8988T (cell line): ENCODE measurements around the gene KNL1.
"Not testable (repeated sequence)": the region's sequence is repeated elsewhere in the genome, so short reads cannot be mapped to it uniquely, and the experiment has no call there.

Experiments
- DNase-seq: peaks from one replicate; pipeline ENCODE4 v3.0.0; 2011

Gene KNL1

GRCh38 chr15:40590667-40591050 is 3.4 kb upstream of the KNL1 start:
- no peak for DNase-seq

DNA sequence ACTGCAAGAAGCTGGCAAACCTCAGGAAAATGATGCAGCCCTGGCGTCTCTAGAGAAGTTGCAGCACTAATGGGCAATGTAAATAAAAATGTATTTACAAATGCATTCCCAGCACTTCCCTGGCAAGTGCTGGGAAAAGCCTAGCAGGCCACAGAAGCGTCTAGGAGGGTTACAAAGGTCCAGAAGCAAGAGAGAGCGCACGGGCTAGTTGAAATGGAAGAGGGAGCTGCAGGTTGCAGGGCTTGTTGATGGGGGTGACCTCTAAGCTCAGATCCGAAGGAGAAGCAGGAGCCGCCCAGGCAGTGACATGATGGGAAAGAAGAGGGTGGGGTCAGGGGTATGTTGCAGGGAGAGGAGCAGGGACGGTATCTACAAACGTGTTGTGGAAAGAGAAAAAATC is 2.7 kb upstream of the KNL1 start:
- DNase-seq, result no peak

GRCh38 chr15:40593165-40593564 is 884 bp upstream of the KNL1 start:
- no peak for DNase-seq

DNA sequence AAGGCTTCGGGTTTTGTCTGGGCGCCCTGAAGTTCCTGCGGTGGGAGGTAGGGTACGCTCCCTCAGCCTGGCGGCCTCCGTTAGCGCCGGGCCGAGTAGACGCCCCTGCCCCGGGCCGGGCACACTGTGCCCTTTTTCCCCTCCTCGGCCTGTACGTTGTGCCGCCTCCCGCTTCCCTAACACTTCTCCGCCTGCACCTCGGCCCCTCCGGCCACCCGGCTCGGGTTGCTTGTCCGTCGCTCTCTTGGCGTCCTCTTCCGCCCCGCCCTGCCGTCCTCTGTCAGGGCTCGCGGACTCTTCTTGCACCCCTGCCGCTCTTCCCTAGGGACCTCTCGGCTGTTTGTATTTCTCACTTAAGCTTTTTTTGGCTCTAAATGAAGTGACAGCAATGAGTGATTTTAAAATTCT is 384 bp downstream of the KNL1 start:
- DNase-seq, result peak; percentile 31

DNA sequence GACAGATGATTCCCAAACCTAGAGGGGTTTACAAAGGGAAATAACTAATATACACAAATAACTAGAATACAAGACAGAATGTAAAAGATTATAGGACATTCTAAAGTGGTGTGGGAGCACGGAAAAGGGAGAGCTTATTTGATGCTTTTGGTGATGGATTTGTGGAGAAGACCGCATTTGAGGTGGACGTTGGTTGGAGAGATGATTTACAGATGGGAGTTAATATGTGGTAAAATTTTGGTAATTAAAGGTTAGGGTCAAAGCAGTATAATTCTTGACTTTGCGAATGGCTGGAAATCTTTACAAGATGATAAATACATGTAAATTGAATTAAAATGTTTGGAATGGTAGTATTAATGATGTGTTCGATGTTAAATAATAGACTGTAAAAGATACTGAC is 1.2 kb downstream of the KNL1 start:
- DNase-seq, result no peak

- DNase-seq, result no peak
Measured at GRCh38 chr15:40595773-40596172, 1.7 kb downstream of the KNL1 start.

- no peak for DNase-seq
Measured at GRCh38 chr15:40597024-40597423, 3.0 kb downstream of the KNL1 start.

DNA sequence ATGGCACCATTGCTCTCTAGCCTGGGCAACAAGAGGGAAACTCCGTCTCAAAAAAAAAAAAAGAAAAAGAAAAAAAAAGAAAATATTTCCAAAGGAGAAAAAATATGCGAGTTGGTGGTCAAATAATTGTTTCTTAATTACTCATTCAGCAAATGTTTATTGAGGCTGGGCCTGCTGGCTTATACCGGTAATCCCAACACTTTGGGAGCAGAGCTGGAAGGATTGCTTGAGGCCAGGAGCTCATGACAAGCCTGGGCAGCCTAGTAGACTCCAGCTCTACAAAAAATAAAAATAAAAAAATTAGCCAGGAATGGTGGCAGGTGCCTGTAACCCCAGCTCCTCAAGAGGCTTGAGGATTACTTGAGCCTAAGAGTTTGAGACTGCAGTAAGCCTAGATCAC is 4.1 kb downstream of the KNL1 start:
- DNase-seq, result no peak

DNA sequence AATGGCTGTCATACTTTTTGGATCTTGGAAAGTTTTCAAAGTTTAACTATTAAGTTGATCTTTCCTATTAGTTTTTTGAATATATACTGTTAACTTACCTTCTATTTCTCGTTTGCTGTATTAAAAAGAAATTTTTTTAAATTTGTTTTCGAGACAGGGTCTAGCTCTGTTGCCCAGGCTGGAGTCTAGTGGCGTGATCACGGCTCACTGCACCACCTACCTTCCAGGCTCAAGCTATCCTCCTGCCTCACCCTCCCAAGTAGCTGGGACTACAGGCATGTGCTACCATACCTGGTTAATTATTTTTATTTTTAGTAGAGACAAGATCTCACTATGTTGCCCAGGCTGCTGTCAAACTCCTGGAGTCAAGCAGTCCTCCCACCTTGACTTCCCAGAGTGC is 4.6 kb downstream of the KNL1 start:
- DNase-seq, result no peak

GRCh38 chr15:40600956-40601355 is 6.9 kb downstream of the KNL1 start:
- no peak for DNase-seq

DNA sequence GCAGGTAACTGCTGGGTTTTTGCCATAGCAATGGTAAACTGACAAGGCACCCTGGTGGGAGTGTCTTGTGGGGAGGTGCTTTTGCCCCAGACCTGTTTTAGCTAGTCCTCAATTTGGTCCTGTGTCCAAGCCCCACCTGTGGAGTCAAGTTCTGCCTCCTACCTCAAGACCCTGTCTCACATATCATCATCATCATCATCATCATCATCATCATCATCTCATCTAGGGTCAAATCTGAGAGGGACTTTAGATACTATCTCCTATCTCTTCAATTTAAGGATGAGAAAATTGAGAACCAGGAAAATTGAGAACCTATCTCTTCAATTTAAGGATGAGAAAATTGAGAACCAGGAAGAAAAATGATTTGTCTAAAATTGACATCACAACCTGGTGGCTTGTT is 9.9 kb downstream of the KNL1 start:
- no peak for DNase-seq

- no peak for DNase-seq
Measured at GRCh38 chr15:40613080-40613479, 19.0 kb downstream of the KNL1 start.

DNA sequence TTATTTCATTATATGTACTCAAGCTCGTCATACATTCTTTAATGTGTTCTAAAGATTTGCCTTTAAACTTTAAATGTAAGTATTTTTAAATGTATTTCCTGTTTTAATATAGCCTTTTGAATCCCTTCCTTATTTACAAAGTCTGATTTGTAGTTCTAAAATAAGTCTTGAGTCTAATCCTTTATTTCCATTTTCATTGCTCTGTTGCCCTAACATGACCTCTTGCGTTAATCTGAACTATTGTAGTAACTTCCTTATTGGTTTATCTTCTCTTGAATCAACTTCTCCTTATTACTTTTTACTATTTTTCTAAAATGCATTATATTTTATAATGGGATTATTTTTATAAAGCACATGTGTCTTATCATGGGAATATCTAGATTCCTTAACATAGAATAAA is 24.0 kb downstream of the KNL1 start:
- DNase-seq, result no peak

DNA sequence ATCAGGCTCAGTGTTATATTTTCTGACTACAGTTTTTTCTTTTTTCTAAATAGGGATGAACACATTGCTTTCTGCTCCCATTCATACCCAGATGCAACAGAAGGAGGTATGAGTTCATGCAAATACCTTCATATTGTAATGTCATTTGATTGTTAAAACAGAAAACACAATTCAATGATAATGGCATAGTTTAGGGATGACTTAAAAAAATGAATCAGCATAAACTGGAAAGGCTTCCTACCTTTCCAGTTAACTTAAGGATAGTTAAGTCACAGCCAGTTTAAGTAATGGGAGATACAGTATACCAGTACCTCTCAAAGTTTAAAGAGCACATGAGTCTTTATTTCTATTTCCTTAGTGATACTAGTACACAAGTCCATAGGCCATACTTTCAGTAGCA is 24.9 kb downstream of the KNL1 start:
- no peak for DNase-seq

DNA sequence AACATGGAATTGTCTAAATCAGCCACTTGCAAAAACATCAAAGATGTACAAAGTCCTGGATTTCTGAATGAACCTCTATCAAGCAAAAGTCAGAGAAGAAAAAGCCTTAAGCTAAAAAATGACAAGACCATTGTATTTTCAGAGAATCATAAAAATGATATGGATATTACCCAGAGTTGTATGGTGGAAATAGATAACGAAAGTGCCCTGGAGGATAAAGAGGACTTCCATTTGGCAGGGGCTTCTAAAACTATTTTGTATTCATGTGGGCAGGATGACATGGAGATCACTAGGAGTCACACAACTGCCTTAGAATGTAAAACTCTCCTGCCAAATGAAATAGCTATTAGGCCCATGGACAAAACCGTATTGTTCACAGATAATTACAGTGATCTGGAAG is 29.3 kb downstream of the KNL1 start:
- no peak for DNase-seq

DNA sequence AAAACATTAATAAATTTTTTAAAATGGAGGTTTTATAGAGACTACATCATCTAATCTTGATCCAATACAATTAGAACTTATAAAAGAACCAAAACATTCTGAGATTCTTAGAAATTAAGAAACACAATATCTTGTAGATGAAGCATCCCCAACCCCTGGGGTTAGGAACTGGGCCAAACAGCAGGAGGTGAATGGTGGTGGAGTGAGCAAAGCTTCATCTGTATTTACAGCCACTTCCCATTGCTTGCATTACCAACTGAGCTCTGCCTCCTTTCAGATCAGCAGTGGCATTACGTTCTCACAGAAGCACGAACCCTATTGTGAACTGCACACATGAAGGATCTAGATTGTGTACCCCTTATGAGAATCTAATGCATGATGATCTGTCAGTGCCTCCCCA is 36.3 kb downstream of the KNL1 start:
- no peak for DNase-seq

DNA sequence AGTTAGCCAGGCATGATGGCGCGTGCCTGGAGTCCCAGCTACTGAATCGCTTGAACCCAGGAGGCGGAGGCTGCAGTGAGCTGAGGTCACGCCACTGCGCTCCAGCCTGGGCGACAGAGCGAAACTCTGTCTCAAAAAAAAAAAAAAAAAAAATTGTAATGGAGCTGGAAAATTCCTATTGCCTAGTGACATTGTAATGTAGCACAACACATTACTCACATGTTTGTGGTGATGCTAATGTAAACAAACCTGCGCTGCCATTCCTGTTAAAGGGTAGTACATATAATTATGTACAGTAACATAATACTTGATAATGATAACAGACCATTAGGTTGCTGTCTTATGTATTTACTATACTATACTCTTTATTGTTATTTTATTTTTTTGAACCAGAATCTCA is 39.1 kb downstream of the KNL1 start:
- DNase-seq, result no peak

- no peak for DNase-seq
Measured at GRCh38 chr15:40637221-40637745, 43.2 kb downstream of the KNL1 start.

GRCh38 chr15:40639677-40640076 is 45.6 kb downstream of the KNL1 start:
- DNase-seq, result no peak

DNA sequence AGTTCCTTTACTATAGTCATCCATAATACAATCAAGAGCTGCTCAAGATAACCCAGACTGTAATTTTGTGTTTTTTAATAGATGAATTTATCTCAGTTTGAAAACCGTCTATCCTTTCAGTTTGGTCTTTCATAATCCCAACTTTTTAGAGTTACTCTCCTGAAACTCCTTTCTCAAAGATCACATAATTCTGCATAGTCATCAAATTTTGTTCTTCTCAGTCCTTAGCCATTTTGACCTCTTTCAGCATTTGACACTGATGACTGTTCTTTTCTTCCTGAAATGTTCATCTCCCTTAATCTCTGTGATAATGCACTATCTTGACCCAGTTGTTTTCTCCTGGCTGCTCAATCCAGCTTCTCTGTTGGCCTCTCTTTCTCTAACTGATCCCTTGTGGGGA is 53.5 kb downstream of the KNL1 start:
- DNase-seq, result no peak

- no peak for DNase-seq
Measured at GRCh38 chr15:40650479-40650878, 56.4 kb downstream of the KNL1 start.

- no peak for DNase-seq
Measured at GRCh38 chr15:40660686-40661085, 66.6 kb downstream of the KNL1 start.

GRCh38 chr15:40664909-40665308 is 70.9 kb downstream of the KNL1 start:
- no peak for DNase-seq

DNA sequence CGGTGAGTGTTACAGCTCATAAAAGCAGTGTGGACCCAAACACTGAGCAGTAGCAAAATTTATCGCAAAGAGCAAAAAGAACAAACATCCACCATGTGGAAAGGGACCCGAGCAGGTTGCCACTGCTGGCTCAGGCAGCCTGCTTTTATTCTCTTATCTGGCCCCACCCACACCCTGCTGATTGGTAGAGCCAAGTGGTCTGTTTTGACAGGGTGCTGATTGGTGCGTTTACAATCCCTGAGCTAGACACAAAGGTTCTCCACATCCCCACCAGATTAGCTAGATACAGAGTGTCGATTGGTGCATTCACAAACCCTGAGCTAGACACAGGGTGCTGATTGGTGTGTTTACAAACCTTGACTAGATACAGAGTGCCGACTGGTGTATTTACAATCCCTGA is 82.2 kb downstream of the KNL1 start:
- DNase-seq, result not testable (repeated sequence)

- DNase-seq, result not testable (repeated sequence)
Measured at GRCh38 chr15:40676906-40677305, 82.9 kb downstream of the KNL1 start.

GRCh38 chr15:40680151-40680550 is 86.1 kb downstream of the KNL1 start:
- DNase-seq, result no peak
